Fibroblast of lung (primary cell): Measurements from ENCODE around the gene NATD1. TPM values are rescaled to one million over a fixed set of nuclear protein-coding genes. Genes with fewer than 3 reads are reported as not detected.

Experiments
- DNase-seq, 2 donors: peaks; one replicate each; pipeline versions ENCODE4 v3.0.0 to v3.0.0-alpha.2; 2010; ENCODE audit warnings: low read depth in 2 of 2
- H2AFZ ChIP-seq: 2 replicates; pipeline ENCODE4 v1.5.1; 2012; ENCODE audit warnings: low read length, control low read depth, inconsistent platforms
- H3K27ac ChIP-seq: 2 replicates; pipeline ENCODE4 v1.5.1; 2011; ENCODE audit warnings: low read length, control low read depth; ENCODE audit not compliant: insufficient read depth
- H3K27me3 ChIP-seq: 2 replicates; pipeline ENCODE4 v1.5.1; 2011; ENCODE audit warnings: mild to moderate bottlenecking, low read length; ENCODE audit not compliant: control insufficient read depth, insufficient read depth
- H3K36me3 ChIP-seq: 2 replicates; pipeline ENCODE4 v1.5.1; 2011; ENCODE audit warnings: low read length; ENCODE audit not compliant: control insufficient read depth, insufficient read depth
- H3K4me1 ChIP-seq: 2 replicates; pipeline ENCODE4 v1.5.1; 2011; ENCODE audit warnings: low read length; ENCODE audit not compliant: control insufficient read depth, insufficient read depth; ENCODE audit errors: extremely low read depth
- H3K4me2 ChIP-seq: 2 replicates; pipeline ENCODE4 v1.5.1; 2011; ENCODE audit warnings: low read length, control low read depth; ENCODE audit not compliant: insufficient read depth; ENCODE audit errors: extremely low read depth
- H3K4me3 ChIP-seq, 4 experiments: fragments of 200-600 bp in 1 of 4; sonication (generic) in 1 of 4; replicated peaks in 1 of 4; 2 replicates each; pipeline ENCODE4 v1.5.1; 2011 to 2016; ENCODE audit warnings: low read length in 4 of 4, low read depth in 3 of 4, mild to moderate bottlenecking in 3 of 4, control low read depth in 2 of 4, inconsistent platforms in 1 of 4, mixed read lengths in 1 of 4; ENCODE audit not compliant: insufficient read depth in 1 of 4; ENCODE audit errors: control extremely low read depth in 1 of 4
- H3K79me2 ChIP-seq: 2 replicates; pipeline ENCODE4 v1.5.1; 2012; ENCODE audit warnings: mild to moderate bottlenecking, low read length, inconsistent platforms; ENCODE audit not compliant: control insufficient read depth, insufficient read depth
- H3K9ac ChIP-seq: 2 replicates; pipeline ENCODE4 v1.5.1; 2011; ENCODE audit warnings: mild to moderate bottlenecking, low read length, control low read depth; ENCODE audit not compliant: insufficient read depth
- H3K9me3 ChIP-seq: 2 replicates; pipeline ENCODE4 v1.5.1; 2012; ENCODE audit warnings: low read depth, low read length; ENCODE audit not compliant: control insufficient read depth, insufficient read depth
- H4K20me1 ChIP-seq: 2 replicates; pipeline ENCODE4 v1.5.1; 2011; ENCODE audit warnings: low read length; ENCODE audit not compliant: control insufficient read depth, insufficient read depth; ENCODE audit errors: extremely low read depth
- EZH2 ChIP-seq: IDR thresholded peaks from 2 replicates; pipeline ENCODE4 v1.5.1; 2012; ENCODE audit warnings: low read length, control low read depth, mild to moderate bottlenecking; ENCODE audit errors: missing control alignments
- polyA plus RNA-seq, 2 donors: library from polyadenylated mRNA; depleted of rRNA in 1 of 2; stranded (reverse) in 1 of 2; unstranded in 1 of 2; fragments of >200 nt; gene quantifications; 2 replicates each; pipeline ENCODE4 v1.2.1, GENCODE V29; 2011 to 2012; ENCODE audit warnings: missing spikeins in 1 of 2
- total RNA-seq: library from RNA; depleted of rRNA; stranded (reverse); fragments of >200 nt; gene quantifications from 2 replicates; pipeline ENCODE4 v1.2.1, GENCODE V29; 2014
- TF ChIP-seq, protein P1 (sequence below), 2 donors: IDR thresholded peaks in 1 of 2; conservative IDR thresholded peaks in 1 of 2; 1 replicate in 1 of 2; 2 replicates in 1 of 2; pipeline ENCODE4 v1.5.1; 2011 to 2012; ENCODE audit warnings: low read length in 2 of 2, control low read depth in 1 of 2, inconsistent platforms in 1 of 2, low read depth in 1 of 2, mild to moderate bottlenecking in 1 of 2

NATD1 gene
- total and polyA plus RNA-seq, 2 donors (not counting 1 experiment from before 2014, with no cell fraction given) = 5.6 to 9.2 TPM

DNA sequence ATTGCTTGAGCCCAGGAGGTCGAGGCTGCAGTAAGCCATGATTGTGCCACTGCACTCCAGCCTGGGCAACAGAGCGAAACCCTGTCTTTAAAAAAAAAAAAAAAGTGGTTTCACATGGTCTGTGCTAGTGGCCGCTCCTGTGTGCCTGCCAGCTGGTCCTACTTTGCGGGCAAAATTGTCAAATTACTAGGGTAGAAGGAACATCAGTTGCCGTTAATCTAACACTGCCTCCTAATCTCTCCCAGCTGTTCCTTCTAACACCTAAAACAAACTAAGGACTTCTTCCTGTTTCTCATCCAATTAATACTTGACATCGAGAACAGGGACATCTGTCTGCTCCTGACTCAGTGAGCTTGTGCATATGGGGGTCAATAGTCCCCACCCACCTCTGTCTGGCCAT, 63.1 kb downstream of the NATD1 start:
- Histone ChIP-seq H3K9ac (no peak overlapping the region), H3K9me3 (no peaks in the 10 kb centered on the region), H3K36me3 (peaks cover 2% of the 10 kb centered on the region), H3K27me3 (no peaks in the 10 kb centered on the region), H3K4me1 (no peaks in the 10 kb centered on the region), H3K79me2 (no peaks in the 10 kb centered on the region), H4K20me1 (no peaks in the 10 kb centered on the region), H3K4me2 (no peak overlapping the region), H3K4me3 (no peak overlapping the region), H2AFZ (no peak overlapping the region), H3K27ac (no peak overlapping the region)
- TF ChIP-seq, protein P1, sequence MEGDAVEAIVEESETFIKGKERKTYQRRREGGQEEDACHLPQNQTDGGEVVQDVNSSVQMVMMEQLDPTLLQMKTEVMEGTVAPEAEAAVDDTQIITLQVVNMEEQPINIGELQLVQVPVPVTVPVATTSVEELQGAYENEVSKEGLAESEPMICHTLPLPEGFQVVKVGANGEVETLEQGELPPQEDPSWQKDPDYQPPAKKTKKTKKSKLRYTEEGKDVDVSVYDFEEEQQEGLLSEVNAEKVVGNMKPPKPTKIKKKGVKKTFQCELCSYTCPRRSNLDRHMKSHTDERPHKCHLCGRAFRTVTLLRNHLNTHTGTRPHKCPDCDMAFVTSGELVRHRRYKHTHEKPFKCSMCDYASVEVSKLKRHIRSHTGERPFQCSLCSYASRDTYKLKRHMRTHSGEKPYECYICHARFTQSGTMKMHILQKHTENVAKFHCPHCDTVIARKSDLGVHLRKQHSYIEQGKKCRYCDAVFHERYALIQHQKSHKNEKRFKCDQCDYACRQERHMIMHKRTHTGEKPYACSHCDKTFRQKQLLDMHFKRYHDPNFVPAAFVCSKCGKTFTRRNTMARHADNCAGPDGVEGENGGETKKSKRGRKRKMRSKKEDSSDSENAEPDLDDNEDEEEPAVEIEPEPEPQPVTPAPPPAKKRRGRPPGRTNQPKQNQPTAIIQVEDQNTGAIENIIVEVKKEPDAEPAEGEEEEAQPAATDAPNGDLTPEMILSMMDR (conservative IDR thresholded peaks at IDR 0.05 in 1 of 2, IDR thresholded peaks at IDR 0.05 in 1 of 2; ENCODE audit: low read depth in 1 of 2, low read length in 2 of 2) = no peak
- no peak for TF ChIP-seq EZH2
- no peak for DNase-seq

DNA sequence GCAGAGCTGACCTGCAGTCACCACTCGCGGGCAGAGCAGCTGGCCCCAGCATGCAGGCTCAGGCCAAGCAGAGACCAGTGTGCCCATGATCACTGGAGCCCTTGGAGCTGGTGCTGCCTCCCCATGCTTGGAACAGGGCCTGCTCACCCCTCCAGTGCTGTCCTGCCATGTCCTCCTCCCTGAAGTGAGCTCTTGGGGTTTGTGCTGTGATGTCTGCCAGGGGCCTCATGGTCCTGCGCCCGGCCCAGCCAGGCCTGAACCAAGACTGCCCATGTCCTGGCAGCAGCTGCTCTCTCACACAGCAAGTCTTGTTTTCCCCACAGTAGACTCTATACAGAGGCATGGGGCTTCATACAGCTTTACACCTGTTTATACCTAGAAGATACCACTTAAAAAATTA, 63.8 kb downstream of the NATD1 start:
- Histone ChIP-seq H3K9me3 (no peaks in the 10 kb centered on the region), H2AFZ (no peak overlapping the region), H4K20me1 (no peaks in the 10 kb centered on the region), H3K4me2 (no peak overlapping the region), H3K4me1 (no peaks in the 10 kb centered on the region), H3K79me2 (no peaks in the 10 kb centered on the region), H3K4me3 (no peak overlapping the region), H3K9ac (no peak overlapping the region), H3K36me3 (peaks cover 2% of the 10 kb centered on the region), H3K27ac (no peak overlapping the region), H3K27me3 (no peaks in the 10 kb centered on the region)
- TF ChIP-seq, protein P1 (conservative IDR thresholded peaks at IDR 0.05 in 1 of 2, IDR thresholded peaks at IDR 0.05 in 1 of 2; ENCODE audit: low read depth in 1 of 2, low read length in 2 of 2) = no peak
- no peak for TF ChIP-seq EZH2
- no peak for DNase-seq

Other genes starting within 250 kb of the NATD1 start
- gene USP22, start 210.4 kb downstream of the NATD1 start, total RNA-seq = 178 and 235 TPM in 2 replicates
- 235 and 314 TPM in 2 replicates for gene USP22, start 210.4 kb downstream of the NATD1 start, polyA plus RNA-seq
- 7.7 and 15.5 TPM in 2 replicates for gene DHRS7B, start 126.4 kb downstream of the NATD1 start, total RNA-seq
- 15.7 and 21.5 TPM in 2 replicates for gene DHRS7B, start 126.4 kb downstream of the NATD1 start, polyA plus RNA-seq
- 17.7 and 21.5 TPM in 2 replicates for gene TMEM11, start 39.2 kb downstream of the NATD1 start, total RNA-seq
- 40.8 and 41.1 TPM in 2 replicates for gene TMEM11, start 39.2 kb downstream of the NATD1 start, polyA plus RNA-seq
- 9.5 and 23.8 TPM in 2 replicates for gene MAP2K3, start 31.3 kb upstream of the NATD1 start, total RNA-seq
- 72.0 and 80.9 TPM in 2 replicates for gene MAP2K3, start 31.3 kb upstream of the NATD1 start, polyA plus RNA-seq
- gene KCNJ12, start 122.9 kb upstream of the NATD1 start, total RNA-seq = 0.66 and 1.5 TPM in 2 replicates
- gene KCNJ12, start 122.9 kb upstream of the NATD1 start, polyA plus RNA-seq = 0.09 and 0.69 TPM in 2 replicates